NCI-H460 (cell line): ENCODE data around the gene NTM. TPM values are rescaled to one million over a fixed set of nuclear protein-coding genes. Genes with fewer than 3 reads are reported as not detected.

ENCODE experiments used
- DNase-seq: peaks from one replicate; pipeline ENCODE4 v3.0.0-alpha.2; 2016; ENCODE audit warnings: low read depth; ENCODE audit errors: extremely low read depth
- total RNA-seq: library from RNA; depleted of rRNA; stranded (reverse); fragments of >200 nt; shearing (Covaris generic); gene quantifications from 2 replicates; pipeline ENCODE4 v1.2.3, GENCODE V29; 2014

NTM gene
- total RNA-seq, 1 experiment from 2014 or later, result 3.7 TPM

DNA sequence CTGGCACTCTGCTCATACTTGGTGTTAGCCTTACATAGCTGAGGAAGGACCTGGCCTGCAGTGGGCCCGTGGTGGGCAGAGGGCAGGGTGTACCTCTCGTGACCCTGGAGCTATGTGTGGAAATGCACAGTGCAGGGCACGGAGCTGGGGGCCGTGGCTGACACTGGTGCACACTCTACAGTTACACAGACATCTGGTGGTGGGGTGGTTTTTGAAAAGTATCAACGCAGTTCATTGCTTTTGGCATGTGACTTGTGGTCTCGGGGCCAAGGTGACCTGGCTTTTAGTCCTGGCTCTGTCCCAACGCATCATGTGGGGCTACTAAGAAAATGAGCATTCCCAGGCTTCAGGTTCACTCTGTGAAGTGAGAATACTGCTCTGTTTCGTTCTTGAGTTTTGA is 553.6 kb downstream of the NTM start:
- no peak for DNase-seq

DNA sequence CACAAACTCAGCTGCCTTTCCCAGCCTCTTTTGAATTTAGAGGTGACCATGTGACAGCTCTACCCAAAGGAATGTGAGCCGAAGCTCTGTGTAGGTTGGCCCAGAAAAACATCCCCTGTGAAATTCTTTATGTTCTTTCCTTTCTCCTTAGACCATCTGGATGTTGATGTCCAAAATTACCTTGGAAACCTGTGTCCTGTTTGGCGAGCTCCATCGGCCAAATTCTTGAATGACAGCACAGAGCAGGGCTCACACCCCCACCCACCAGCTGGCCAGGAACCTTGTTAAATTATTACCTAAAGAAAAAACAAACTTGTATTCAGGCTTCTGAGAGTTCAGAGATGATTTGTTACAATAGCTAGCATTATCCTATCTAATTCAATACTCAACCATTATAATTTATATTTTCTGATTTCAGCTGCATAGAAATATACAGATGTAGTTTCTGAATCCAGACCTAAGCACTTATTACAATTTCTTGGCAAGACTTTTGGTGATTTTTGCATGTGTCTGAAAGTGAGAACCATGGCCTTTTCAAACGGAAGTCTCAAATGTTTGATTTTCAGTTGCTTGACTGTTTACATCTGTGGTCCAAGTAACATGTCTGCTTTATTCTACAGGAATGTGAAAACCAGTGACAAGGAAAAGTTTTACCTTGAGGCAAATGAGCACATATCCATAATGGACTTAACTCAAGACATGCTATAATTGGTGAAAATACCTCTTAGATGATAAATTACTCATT is 554.2 kb downstream of the NTM start:
- DNase-seq, result no peak

DNA sequence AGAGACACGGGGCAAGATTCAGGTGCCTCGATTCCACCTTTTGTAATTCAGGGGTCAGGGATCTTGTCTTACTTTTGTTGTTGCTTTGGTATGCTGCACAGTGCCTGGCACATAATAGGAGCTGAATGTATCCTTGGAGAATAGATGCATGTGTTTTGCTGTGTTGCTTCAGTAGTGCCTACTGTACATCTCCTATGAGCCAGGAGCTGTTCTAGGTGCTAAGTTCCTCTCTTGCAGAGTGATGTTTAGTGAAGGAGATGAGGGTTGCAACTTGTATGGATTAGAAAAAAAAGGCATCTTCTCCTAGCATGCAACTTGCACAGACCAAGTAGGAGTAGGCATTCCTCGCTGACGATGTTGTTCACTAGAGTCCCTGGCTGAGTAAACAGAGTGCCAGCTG is 555.4 kb downstream of the NTM start:
- no peak for DNase-seq

DNA sequence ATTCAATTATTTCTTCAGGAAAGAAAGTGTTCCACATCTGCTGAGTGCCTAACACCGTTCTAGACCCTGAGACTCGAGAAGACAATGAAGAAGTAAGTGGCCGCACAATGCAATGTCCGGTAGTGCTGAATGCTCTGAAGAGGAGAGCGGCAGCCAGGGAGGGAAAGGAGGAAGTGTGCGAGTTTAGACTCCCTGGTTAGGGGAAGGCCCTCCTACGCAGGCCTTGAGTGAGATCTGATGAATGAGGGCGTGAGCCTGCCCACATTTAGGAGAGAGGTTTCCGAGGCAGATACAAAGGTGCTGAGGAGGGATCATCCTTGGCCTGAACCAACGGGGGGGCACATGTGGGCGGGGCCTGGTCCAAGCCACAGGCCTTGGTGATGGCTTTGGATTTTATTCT is 558.6 kb downstream of the NTM start:
- no peak for DNase-seq

DNA sequence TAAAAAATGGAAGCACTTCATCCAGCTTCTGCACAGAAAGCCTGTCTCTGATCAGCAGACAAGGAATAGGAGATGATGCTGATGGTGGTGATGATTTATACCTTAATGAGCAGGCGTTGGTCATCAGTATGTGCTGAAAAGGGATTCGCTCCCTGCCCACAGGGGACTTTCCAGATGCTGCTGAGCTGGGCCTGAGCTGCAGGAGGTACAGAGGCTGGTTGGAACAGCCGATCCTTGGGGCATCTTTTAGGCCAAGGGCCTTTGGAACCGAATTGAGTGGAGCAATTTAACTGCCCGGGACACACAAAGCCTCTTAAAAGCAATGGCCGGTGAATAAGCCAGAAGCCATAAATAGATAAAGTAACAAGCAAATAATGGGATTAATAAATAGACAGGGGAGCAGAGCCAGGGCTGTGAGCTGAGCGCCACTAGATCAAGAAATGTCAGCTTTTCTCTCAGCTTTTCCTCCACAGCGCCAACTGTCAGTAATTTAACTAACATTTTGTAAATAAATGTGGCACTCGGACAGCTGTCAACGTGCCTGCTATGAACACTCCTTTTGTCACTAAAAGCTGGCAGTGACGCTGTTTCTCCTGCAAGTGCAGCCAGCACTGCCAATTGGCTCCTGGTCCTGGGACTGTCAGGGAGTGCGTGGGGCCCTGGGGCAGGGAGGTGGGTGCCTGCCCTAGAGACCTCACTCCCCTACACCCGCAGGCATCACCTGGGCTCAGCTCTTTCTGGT is 562.3 kb downstream of the NTM start:
- no peak for DNase-seq

DNA sequence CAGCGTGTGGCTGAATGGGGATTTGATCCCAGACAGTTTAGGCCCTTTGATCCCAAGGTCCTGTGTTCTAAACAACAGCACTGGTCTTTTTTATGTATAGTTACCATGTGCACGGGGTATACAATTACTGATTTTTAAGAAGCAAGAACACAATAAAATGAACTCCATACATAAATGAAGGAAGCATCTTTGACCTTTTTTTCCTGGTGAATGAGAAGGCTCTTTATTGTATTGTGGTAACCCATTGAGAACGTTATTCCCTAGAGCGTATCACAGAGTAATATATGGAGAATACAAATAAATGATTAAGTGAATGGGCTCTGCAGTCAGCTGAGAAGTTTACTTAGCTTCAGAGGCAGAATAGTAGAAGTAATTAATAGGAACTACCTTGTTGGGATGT is 563.6 kb downstream of the NTM start:
- no peak for DNase-seq

DNA sequence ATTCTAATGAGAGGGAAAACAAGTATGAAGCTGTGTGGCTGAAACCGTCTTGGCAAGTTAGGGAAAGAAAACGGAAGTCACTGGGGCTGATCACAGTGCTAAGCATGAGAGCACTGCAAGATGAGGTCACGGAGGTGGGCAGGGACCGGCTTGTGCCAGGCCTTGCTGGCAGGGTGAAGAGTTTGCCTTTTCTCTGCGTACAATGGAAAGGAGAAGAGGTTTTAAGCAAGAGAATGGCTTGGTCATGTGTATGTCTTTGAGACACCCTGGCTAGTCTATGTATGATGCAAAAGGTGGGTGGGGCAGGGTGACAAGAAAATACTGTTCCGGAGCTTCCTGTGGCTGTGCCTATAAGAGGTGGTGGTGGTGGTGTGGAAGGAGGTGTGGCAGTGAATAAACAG is 567.9 kb downstream of the NTM start:
- DNase-seq, result no peak

DNA sequence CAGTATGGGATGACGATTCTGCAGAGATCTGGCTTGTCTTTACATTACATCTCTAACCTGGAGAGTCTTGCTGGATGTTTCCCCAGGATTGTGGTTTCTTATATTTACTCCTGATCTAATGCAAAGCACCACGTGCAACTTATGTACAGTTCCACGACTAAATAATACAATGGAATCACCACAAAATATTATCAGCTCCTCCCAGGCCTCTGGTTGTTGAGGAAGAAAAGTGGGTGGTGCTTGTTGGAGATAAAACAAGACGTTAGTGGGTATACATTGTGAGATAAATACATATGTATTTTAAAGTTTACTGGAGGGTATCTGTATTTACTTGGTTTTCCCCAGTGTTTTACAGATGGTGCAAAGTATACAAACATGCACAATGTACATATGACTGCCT is 569.7 kb downstream of the NTM start:
- no peak for DNase-seq

DNA sequence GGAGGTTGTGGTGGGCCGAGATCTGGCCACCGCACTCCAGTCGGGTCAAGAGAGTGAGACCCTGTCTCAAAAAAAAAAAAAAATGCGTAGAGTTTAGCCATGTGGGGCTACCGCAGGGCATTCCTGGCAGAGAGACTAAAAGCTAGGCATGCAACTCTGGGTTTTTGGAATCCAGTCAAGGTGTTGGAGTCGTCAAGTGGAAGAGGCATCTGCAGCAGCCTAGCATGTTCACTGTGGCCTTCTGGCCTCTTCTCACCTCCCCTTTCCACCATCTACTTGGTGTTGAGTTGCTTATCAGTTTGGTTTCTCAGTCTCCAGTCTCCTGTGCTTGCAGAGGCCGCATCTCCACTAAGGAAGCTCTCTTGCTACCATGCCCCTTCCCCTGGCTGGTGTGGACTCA is 572.5 kb downstream of the NTM start:
- DNase-seq, result no peak

DNA sequence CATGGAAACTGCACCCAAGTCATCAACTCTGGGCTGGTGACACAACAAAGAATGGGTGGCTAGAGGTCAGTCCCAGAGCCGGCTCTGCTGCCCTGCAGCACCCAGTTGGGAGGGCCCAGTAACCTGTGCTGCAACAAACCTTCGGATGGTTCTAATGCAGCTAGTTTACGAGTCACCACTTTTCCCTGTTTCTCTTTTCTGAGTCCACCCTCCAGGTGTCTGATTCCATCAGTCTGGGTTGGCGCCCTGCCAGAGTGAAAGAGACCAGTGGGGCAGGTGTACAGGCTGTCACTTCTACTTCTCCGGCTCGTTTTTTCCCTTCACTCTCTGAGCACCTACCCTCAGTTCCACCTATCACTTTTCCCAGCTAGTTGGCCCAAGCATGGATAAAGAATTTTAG is 572.9 kb downstream of the NTM start:
- no peak for DNase-seq

DNA sequence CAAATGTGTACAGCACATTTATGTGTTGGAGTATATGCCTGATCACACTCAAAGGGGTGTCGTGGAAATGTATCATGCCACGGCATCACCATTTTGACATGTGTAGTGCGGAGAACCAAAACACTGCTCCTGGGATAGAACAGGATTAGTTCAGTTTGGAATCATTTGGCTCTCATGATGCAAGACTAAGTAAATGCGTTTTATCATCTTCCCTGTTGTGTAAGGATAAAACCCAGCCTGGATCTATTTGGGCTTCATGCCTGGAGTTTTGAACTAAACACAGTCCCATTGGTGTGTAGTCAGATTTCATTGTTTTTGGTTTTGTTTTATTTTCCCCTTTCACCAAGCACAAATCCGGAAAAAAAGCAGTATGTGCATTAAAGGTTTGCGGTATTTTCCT is 574.3 kb downstream of the NTM start:
- DNase-seq, result no peak

DNA sequence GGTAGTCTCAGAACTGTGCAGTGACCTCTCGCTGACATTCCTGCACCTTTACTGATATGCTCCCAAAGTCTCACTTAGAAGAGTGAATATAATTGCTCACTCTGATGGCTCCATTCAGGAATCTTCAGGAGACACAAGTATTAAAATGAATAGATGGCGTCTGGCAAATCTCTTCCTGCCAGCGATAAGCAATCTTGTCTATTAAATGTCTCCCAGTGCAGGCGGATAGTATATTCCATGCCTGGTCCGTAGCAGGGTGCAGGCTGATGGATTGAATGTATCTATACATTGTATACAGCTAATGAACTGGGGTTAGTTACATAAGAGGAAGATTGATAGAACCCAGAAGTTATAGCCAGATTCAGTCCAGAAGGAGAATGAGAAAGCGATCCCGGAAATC is 575.3 kb downstream of the NTM start:
- no peak for DNase-seq

DNA sequence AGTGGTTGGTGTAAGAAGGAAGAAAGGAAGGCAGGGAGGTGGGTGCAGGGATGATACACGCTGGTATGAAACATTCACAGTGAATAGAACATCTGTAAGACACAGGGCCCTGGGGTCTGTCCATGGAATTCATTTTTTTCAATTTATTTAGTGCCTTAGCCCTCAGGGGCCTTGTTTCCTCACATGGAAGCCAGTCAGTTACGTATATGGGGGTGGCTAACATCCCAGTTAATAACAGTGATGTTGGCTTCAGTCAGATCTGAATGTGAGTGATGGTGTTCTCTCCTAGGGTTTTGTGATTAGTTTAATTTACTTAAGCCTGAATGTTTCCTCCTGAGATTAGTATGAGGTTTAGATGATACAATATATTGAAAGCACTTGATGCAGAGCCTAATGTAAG is 577.1 kb downstream of the NTM start:
- DNase-seq, result no peak

DNA sequence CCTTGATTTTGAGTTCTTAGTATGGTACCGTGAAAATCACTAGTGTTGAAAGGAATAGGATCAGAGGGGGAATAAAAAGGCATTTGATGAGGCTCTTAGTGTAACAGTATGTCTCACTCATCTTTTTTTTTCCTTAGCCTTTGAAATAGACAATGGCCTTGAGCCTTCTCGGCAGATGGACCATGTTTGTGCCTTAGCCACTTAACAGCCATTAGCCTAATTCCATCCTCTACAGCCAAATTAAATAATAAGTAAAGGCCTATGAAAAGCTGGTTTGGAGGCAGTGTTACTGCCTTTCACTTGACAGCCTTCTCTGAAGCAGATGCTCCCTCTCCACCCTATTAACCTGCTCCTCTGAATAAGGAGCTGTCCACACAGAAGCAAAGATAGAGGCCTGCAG is 580.7 kb downstream of the NTM start:
- DNase-seq, result no peak

DNA sequence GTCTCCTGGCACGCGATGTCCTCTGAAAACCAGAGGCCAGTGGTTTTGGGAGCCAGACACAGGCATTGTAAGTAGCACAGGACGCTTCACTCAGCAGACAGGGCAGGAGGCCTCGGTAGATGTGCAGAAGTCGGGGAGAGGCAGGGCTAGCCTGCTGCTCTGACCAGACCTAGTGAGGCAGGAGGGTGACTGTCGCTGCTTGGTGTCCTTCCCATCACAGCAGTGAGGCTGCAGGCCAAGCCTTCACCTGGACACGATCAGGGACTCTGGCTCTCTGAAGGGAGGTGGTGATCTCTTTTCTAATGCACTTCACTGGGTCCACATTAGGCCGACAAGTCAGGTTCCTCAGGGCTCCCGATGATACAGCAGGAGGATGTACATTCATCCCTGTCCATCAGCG is 583.7 kb downstream of the NTM start:
- no peak for DNase-seq

DNA sequence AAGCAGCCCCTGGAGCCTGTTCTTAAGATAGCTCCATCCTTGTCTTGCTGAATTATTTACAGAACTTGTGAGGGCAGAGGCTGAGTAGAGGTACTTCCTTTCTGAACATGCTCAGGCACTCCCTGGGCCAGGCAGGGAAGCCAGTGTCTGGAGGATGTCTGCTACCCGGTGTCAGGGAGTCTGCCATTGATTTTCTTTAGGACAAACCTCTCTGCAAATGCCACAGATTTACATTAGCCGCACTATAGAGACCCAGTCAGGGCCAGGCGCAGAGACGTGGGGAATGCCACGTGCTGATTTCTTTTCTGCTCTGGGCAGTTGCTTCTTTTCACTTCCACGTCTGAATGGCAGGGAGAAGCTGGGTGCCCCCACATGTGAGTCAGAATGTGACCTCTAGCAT is 585.5 kb downstream of the NTM start:
- no peak for DNase-seq

DNA sequence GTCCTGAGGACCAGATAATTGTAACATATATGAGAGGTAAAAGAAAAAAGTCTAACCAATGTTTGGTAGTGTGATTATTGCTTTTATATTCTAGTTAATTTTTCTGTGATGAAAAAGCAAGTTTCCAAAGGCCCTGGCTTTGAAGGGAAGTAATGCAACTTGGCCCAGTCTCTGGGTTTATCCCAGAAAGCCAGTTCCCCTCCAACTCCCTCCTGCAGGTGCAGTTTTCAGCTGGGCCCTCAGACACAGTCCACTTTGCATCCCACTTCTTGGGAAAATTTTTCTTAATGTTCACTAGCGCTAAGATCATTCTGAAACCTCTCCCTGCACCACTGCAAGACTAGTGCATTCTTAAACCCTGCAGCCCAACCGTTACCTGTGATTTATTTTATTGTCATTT is 586.8 kb downstream of the NTM start:
- DNase-seq, result no peak

DNA sequence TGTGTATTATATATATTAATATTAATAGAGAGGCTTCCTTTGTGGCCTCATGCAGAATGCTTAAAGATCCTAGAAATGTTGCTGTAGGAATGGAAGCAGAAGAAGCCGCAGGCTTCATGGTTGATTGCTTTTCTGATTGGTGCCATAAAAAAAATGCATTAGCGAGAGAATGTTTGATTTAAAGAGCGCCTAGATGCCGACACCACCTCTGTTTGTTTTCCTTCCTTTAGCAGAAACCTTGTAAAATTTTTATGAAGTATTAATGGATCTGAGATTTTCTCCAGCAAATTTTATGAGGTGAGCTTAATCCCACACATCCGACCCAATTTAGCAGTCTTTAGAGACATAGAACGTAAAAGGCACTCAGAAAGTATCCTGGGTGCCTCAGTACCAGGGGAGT is 587.5 kb downstream of the NTM start:
- DNase-seq, result no peak

DNA sequence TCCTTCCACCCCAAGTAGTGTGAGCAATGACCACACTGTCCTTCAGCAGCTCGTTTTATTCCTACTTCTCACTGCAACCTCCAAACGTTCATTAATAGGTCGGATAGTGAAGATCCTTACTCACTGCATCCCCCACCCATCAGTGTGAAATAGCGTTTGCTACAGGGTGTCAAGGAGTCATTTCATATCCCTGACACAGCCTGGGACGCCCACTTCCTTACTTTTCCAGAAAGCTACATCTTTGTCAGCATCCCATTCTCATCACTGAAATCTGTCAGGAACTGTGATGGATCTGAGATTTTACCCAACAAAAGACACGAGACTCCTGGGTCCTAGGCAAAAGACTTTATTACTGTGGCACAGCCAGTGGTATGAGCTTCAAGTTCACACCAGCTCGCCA is 592.4 kb downstream of the NTM start:
- DNase-seq, result no peak

DNA sequence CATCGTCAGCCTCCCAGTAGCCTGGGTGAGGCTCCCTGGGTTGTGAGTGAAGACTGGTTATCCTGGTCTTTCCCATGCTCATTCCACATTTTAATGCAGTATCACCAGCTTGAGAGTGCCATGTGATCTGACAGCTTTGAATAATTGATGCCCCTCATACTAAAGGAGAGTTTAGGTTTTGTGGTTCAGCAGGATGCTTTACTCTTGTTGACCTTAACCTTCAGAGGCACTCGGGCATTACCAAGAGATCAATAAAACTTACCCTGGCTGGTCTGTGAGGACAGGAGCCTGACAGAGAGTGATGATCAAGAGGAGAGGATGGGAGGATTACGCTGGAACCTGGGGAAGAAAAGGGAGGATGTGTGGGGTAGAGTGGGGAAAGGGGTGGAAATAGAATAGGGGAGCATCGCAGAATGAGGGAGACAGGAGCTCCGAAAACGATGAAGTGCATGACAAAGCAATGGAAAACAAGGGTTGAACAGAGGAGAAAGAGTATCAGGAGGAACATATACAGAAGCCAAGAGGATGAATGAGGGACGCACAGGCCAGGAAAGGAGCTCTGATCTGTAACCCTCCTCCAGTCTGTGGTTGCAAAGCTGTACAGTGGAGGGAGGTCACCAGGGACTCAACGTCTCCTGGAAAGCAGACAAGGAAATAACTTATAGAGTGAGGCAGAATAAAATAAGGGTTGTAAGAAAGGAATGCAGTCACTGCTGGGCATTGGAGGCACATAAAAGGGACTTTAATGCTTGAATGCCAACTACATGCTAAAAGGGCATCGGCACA is 594.5 kb downstream of the NTM start:
- DNase-seq, result no peak

DNA sequence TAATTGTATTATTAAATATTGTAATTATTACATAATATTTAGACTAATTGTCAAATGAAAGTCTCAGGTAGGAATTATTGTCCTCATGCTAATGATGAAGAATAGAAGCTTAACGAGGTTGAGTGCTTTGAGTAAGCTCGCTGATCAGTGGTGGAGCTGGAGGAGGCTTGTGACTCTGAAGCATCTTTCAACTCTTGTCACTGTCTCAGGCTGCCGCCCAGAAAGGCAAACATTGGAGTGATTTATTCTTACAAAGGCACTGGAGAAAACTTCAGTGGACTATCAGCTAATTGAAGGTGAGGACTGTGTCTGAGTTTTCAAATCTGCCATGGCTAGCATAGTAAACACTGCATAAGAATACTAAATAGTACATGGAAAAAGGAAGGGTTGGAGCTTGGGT is 595.1 kb downstream of the NTM start:
- no peak for DNase-seq

DNA sequence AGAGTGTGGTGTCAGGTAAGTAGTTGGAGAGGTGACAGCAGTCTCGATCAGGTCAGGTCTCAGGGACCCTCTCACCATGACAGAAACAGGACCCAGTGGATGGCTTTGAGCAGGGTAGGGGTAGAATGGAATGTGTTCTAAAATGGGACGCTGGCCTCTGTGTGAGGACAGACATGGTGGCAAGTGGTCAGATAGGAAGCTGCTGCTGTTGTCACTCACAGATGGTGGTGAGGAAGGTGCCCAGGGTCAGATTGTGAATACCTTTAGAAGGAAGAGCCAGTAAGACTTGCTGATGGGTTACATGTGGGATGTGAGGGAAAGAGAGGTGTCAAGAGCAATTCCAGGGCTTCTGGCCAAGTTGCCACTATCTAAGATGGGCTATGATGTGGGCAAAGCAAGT is 596.3 kb downstream of the NTM start:
- DNase-seq, result no peak
